Thyroid gland (tissue), 4 donors: Measurements from ENCODE around the gene RUFY3.

Experiments
- POLR2A ChIP-seq, 2 donors: fragments of 450-650 bp; IDR thresholded peaks; one replicate each; pipeline ENCODE4 v1.6.1; 2017; ENCODE audit warnings: antibody characterized with exemption in 2 of 2, mild to moderate bottlenecking in 2 of 2, moderate library complexity in 1 of 2
- TF ChIP-seq, protein P1 (sequence below), 6 experiments: fragments of 200-600 bp in 3 of 6; fragments of 450-650 bp in 3 of 6; sonication (generic) in 3 of 6; IDR thresholded peaks; one replicate each; pipeline ENCODE4 v1.5.1; 2016 to 2019; ENCODE audit warnings: antibody characterized with exemption in 6 of 6, mild to moderate bottlenecking in 2 of 6, inconsistent platforms in 1 of 6, moderate library complexity in 1 of 6

DNA sequence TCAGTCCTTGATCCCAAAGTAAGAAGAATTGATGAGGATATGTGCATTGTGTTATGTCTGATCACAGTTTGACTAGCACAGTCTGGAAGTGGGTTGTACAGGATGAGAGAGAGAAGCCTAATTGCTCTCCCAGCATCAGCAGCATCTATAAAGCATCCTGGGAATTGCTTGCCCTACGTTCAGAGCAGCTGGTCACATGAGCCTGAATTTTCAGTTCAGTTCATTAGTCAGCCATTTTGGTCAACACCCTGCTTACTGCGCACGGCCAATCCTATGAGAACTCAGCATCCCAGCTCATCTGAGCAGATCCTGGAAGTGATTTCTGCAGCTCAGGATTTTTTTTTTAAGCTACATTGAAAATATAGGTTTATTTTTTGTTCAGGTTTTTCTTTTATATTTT lies at the start of gene RUFY3:
- TF ChIP-seq, protein P1, sequence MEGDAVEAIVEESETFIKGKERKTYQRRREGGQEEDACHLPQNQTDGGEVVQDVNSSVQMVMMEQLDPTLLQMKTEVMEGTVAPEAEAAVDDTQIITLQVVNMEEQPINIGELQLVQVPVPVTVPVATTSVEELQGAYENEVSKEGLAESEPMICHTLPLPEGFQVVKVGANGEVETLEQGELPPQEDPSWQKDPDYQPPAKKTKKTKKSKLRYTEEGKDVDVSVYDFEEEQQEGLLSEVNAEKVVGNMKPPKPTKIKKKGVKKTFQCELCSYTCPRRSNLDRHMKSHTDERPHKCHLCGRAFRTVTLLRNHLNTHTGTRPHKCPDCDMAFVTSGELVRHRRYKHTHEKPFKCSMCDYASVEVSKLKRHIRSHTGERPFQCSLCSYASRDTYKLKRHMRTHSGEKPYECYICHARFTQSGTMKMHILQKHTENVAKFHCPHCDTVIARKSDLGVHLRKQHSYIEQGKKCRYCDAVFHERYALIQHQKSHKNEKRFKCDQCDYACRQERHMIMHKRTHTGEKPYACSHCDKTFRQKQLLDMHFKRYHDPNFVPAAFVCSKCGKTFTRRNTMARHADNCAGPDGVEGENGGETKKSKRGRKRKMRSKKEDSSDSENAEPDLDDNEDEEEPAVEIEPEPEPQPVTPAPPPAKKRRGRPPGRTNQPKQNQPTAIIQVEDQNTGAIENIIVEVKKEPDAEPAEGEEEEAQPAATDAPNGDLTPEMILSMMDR (IDR thresholded peaks at IDR 0.05) = no peak
- TF ChIP-seq POLR2A (IDR thresholded peaks at IDR 0.05) = no peak
